Activated T-cell treated with anti-CD3 and anti-CD28 coated beads for 48 hours (primary cell): Measurements from ENCODE around the gene IL22RA2.
"Not testable (repeated sequence)": the region's sequence is repeated elsewhere in the genome, so short reads cannot be mapped to it uniquely, and the experiment has no call there.

ENCODE experiments used
- DNase-seq: peaks from one replicate; pipeline ENCODE4 v3.0.0-alpha.2; 2020; ENCODE audit warnings: low read depth

The IL22RA2 gene

GRCh38 chr6:137121401-137121997, 51.9 kb downstream of the IL22RA2 start:
- no peak for DNase-seq

GRCh38 chr6:137120748-137121147, 52.7 kb downstream of the IL22RA2 start:
- no peak for DNase-seq

GRCh38 chr6:137119196-137120104, 54.0 kb downstream of the IL22RA2 start:
- no peak for DNase-seq

- DNase-seq = no peak
These were observed 55.9 kb downstream of the IL22RA2 start for GRCh38 chr6:137117581-137117980.

GRCh38 chr6:137116807-137117206, 56.6 kb downstream of the IL22RA2 start:
- DNase-seq = no peak

GRCh38 chr6:137115658-137116057, 57.8 kb downstream of the IL22RA2 start:
- DNase-seq = no peak

GRCh38 chr6:137112067-137112355, 61.4 kb downstream of the IL22RA2 start:
- no peak for DNase-seq

GRCh38 chr6:137111296-137112066, 62.0 kb downstream of the IL22RA2 start:
- DNase-seq = no peak

GRCh38 chr6:137107767-137108105, 65.7 kb downstream of the IL22RA2 start:
- no peak for DNase-seq

- DNase-seq = not testable (repeated sequence)
These were observed 66.2 kb downstream of the IL22RA2 start for GRCh38 chr6:137107047-137107766.

GRCh38 chr6:137106183-137106582, 67.3 kb downstream of the IL22RA2 start:
- no peak for DNase-seq

GRCh38 chr6:137105375-137105774, 68.1 kb downstream of the IL22RA2 start:
- DNase-seq = no peak

- DNase-seq = no peak
These were observed 68.5 kb downstream of the IL22RA2 start for GRCh38 chr6:137104926-137105325.

- DNase-seq = no peak
These were observed 70.5 kb downstream of the IL22RA2 start for GRCh38 chr6:137102851-137103492.

- DNase-seq = no peak
These were observed 71.2 kb downstream of the IL22RA2 start for GRCh38 chr6:137102050-137102848.

- DNase-seq = no peak
These were observed 73.6 kb downstream of the IL22RA2 start for GRCh38 chr6:137099689-137100403.

- no peak for DNase-seq
These were observed 75.9 kb downstream of the IL22RA2 start for GRCh38 chr6:137097526-137097925.

- no peak for DNase-seq
These were observed 76.4 kb downstream of the IL22RA2 start for GRCh38 chr6:137097057-137097456.

GRCh38 chr6:137095651-137096238, 77.7 kb downstream of the IL22RA2 start:
- DNase-seq = no peak

GRCh38 chr6:137095093-137095492, 78.4 kb downstream of the IL22RA2 start:
- DNase-seq = no peak
